Measurements from ENCODE around the gene DEFB112.

The DEFB112 gene

DNA sequence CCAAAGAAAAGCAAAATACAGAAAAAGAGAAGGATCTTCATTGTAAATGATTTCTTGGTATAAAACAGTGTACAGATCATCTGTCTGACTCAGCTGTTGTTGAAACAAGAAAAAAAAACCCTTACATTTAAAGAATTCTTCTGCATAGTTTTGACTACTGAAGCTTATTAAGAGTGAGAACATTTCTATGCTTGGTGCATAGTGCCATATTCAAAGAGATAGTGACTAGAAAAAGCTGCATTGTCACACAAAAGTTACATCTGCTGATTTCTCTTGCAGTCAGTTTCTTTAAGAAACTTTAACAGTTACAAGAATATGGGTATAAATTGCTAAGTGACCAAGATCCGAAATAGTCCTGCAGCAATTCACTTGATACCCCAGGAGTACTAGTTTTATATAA, at the start of gene DEFB112:
Gene DEFB112, minus strand, starts transcription at position 101 of the 400 bp plus-strand sequence. Its CDS starts 60 bp downstream, at position 41.
- no peak for DNase-seq

DNA sequence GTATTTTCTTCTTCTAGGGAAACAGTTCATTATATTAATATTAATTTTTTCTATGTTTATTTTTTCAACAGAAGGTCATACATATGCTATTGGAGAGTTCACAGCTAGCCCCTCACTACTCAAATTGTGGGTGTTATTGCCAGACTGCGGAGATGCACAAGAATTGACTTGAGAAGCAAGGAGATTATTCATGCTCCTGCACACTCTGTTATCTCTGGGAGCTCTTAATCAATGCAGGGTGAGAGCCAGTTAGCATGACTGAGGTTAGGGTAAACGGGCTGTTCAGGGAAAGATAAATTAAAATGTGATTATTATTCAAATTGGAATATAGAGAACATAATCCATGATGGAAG, 48.9 kb upstream of the DEFB112 start:
- no peak for DNase-seq

- DNase-seq, result no peak
These were observed 48.4 kb upstream of the DEFB112 start for GRCh38 chr6:50097966-50098640.

- no peak for DNase-seq
These were observed 46.6 kb upstream of the DEFB112 start for GRCh38 chr6:50096296-50096695.

- DNase-seq, result no peak
These were observed 44.2 kb upstream of the DEFB112 start for GRCh38 chr6:50093938-50094272.

GRCh38 chr6:50093116-50093937, 43.6 kb upstream of the DEFB112 start:
- DNase-seq, result no peak

GRCh38 chr6:50091641-50092040, 41.9 kb upstream of the DEFB112 start:
- DNase-seq, result no peak

- no peak for DNase-seq
These were observed 40.2 kb upstream of the DEFB112 start for GRCh38 chr6:50089911-50090310.

DNA sequence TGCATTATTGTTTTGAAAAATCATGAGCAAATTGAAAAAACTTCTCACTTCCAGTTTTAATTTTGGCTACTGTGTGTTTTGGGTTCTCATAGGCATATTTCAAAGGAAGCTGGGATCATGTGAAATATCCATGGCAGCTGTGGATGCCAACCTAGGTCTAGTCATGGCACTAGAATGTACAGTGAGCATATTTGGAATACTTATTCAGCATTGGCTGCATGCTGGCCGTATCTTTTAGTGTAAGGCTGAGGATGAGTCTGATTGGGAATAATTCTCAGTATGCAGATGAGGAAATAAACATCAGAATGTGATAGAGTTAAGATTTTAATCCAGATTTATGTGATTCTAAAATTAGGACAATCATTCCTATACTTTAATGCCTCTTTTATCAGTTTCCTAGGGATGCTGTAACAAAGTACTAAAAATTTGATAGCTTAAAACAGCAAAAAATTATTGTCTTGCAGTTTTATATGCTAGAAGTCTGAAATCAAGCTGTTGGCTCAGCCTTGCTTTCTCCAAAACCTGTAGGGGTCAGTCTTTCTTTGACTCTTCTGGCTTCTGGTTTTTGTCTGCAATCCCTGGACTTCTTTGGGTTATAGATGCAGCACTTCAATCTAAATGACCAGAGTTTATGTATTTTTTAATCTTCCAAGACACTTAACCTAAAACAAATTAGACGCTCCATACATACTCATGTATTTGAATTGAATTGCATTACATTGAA, 37.7 kb upstream of the DEFB112 start:
- no peak for DNase-seq

GRCh38 chr6:50077385-50077784, 27.7 kb upstream of the DEFB112 start:
- no peak for DNase-seq

GRCh38 chr6:50076431-50076830, 26.7 kb upstream of the DEFB112 start:
- no peak for DNase-seq

DNA sequence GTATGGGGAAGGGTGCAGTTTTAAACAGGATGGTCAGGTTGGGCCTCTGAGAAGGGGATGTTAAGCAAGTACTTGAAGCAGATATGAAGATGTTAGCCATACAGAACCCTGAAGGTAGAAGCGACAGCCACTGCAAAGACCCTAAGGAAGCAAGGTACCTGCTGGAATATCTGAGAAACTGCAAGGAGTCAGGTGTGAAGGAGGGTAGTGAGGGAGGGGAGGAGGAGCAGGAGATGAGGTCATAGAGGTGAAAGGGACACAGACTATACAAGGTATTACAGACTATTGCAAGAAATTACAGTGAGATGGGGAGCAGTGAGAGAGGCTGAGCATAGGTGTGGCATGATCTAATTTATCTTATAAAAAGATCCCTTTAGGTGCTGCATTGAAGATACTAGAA, 22.2 kb upstream of the DEFB112 start:
- DNase-seq, result no peak

GRCh38 chr6:50070101-50070500, 20.4 kb upstream of the DEFB112 start:
- no peak for DNase-seq

- DNase-seq, result no peak
These were observed 12.3 kb upstream of the DEFB112 start for GRCh38 chr6:50062051-50062450.

- no peak for DNase-seq
These were observed 6.5 kb upstream of the DEFB112 start for GRCh38 chr6:50056242-50056641.

GRCh38 chr6:50047026-50047425, 2.7 kb downstream of the DEFB112 start:
- DNase-seq, result no peak

DNA sequence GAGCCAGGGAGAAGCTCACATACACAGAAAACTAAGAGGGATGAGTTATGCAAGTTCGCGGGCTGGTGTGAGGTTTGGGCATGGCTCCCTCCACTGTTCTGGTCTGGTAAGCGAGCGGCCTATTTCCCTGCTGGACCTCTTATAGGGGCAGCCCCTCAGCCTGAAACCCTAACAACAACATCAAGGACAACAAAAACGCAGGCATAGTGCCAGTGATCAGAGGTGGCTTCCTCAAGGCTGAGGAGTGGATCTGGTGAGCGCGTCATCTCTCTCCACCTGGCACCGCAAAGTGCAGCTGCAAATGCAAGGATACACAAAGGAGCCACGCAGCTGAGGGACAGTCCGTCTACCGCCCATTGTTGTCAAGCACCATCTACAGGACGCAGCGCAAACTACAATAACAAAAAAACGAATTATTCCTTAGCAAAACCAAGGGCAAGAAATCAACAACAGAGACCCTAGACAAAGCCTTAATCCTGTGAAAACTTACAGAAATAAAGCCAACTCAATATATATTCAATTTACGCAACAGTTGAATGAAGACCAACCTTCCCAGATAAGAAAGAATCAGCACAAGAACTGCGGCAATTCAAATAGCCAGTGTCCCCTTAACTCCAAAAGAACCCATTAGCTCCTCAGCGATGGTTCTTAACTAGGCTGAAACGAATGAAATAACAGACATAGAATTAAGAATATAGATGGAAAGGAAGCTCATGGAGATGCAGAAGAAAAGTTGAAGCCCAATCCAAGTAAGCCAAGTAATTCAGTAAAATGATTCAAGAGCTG, 18.8 kb downstream of the DEFB112 start:
- DNase-seq, result no peak

- no peak for DNase-seq
These were observed 19.4 kb downstream of the DEFB112 start for GRCh38 chr6:50030350-50030749.

DNA sequence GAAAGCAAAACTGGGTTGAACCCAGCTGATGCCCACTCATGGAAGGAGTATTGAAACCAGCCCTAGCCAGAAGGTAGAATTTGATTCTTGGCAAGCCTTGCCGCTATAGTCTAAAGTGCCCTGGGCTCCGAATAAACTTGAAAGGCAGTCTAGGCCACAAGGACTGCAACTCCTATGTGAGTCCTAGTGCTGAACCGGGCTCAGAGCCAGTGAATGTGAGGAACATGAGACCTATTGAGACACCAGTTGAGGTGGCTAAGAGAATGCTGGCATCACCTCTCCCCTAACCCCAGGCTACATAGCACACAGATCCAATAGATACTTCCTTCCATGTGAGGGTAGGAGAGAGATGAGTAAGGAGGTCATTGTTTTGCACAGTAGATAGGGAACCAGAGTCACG, 24.5 kb downstream of the DEFB112 start:
- no peak for DNase-seq

- no peak for DNase-seq
These were observed 27.8 kb downstream of the DEFB112 start, which contains the start of gene DEFB110 for GRCh38 chr6:50021894-50022293. TSS of gene DEFB110 (minus strand) at chr6:50021994. CDS start at chr6:50021935, 59 bp downstream.

DNA sequence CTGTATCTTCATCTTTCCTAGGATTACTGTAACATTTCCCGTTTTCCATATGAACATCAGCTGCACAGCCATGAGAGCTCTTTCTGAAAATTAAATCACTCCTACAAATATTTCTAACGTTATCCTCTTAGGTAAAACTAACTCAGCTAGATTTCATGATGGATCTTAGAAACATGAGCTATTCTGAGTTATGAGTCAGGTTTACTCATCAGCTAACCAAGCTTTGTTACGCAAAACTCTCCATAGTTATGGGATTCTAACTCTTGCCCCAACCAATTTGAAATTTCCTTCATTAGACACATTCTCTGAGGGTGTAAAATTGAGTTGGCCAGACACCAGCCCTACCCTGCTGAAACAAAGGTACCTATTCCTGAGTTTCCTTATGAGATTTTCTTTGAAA, 41.9 kb downstream of the DEFB112 start:
- DNase-seq, result no peak

GRCh38 chr6:50003139-50003538, 46.6 kb downstream of the DEFB112 start:
- no peak for DNase-seq

GRCh38 chr6:49995278-49995677, 54.5 kb downstream of the DEFB112 start:
- DNase-seq, result no peak

All from NCI-H1048 (cell line).